ENCODE results near the gene GGN. TPM values are rescaled to one million over a fixed set of nuclear protein-coding genes. Genes with fewer than 3 reads are reported as not detected.
"Not testable (repeated sequence)": the region's sequence is repeated elsewhere in the genome, so short reads cannot be mapped to it uniquely, and the experiment has no call there.

The GGN gene
- total RNA-seq, 1 donor from 2014 or later: 0.26 TPM

DNA sequence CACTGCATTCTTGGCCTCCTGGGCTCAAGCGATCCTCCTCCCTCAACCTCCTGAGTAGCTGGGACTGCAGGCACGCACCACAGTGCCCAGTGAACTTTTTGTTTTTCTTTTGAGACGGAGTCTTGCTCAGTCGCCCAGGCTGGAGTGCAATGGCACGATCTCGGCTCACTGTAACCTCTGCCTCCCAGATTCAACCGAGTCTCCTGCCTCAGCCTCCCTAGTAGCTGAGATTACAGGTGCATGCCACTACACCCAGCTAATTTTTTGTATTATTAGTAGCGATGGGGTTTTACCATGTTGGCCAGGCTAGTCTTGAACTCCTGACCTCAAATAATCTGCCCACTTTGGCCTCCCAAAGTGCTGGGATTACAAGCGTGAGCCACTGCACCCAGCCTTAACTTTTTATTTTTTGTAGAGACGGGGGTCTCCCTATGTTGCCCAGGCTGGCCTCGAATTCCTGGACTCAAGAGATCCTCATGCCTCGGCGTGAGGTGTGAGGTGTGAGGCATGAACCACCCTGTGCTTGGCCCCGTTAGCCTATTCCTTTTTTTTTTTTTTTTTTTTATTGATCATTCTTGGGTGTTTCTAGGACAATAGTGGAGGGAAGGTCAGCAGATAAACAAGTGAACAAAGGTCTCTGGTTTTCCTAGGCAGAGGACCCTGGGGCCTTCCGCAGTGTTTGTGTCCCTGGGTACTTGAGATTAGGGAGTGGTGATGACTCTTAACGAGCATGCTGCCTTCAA, 24.7 kb downstream of the GGN start:
- DNase-seq (ENCODE audit: low read depth in 2 of 2): not testable (repeated sequence)

DNA sequence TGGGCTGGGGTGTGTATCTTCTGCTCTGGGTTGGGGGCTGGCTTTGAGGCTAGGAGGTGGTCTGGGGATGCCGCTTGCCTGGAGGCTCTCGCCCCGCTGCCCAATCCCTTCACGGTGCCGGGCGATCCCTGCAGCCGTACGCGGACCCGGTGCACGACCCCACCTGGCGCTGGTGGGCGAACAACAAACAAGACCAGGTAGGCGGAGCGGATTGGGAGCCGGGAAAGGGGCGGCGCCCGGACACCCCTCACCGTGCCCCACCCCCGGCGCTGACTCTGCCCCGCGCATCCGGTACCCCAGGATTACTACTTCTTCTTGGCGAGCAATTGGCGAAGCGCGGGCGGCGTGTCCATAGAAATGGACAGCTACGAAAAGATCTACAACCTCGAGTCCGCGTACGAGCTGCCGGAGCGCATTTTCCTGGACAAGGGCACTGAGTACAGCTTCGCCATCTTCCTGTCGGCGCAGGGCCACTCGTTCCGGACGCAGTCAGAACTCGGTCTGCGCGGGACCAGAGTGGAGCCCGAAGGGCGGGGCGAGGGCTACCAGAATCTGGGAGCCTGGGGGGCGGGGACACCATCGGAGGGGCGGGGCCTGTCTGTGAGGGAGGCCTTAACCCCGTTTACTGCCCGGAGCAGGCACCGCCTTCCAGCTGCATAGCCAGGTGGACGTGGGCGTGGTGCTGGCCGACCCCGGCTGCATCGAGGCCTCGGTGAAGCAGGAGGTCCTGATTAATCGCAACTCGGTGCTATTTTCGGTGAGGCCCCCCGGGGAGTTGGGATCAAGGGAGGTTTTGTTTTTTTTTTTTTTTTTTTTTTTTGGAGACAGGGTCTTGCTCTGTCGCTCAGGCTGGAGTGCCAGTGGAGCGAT, 25.5 kb downstream of the GGN start:
- peak; percentile 44 to 61 for DNase-seq (ENCODE audit: low read depth in 2 of 2)

DNA sequence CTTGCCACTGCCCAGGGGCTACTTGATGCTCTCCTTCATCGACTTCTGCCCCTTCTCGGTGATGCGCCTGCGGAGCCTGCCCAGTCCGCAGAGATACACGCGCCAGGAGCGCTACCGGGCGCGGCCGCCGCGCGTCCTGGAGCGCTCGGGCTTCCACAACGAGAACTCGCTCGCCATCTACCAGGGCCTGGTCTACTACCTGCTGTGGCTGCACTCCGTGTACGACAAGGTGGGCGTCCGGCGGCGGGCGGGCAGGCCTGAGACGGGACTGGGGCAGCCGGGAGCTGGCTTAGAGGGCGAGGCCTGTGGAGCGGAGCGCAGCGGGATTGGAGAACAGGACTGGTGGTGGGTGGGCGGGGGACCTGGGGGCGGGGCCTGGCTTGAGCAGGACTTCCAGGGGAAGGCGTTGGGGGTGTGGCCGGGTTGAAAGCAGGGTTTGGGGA, 26.2 kb downstream of the GGN start:
- DNase-seq (ENCODE audit: low read depth in 2 of 2): peak; percentile 47 to 82

- DNase-seq (ENCODE audit: low read depth in 2 of 2): no peak
Observed at GRCh38 chr19:38360839-38361631, 26.8 kb downstream of the GGN start.

- no peak for DNase-seq (ENCODE audit: low read depth in 2 of 2)
Observed at GRCh38 chr19:38360351-38360750, 27.5 kb downstream of the GGN start.

DNA sequence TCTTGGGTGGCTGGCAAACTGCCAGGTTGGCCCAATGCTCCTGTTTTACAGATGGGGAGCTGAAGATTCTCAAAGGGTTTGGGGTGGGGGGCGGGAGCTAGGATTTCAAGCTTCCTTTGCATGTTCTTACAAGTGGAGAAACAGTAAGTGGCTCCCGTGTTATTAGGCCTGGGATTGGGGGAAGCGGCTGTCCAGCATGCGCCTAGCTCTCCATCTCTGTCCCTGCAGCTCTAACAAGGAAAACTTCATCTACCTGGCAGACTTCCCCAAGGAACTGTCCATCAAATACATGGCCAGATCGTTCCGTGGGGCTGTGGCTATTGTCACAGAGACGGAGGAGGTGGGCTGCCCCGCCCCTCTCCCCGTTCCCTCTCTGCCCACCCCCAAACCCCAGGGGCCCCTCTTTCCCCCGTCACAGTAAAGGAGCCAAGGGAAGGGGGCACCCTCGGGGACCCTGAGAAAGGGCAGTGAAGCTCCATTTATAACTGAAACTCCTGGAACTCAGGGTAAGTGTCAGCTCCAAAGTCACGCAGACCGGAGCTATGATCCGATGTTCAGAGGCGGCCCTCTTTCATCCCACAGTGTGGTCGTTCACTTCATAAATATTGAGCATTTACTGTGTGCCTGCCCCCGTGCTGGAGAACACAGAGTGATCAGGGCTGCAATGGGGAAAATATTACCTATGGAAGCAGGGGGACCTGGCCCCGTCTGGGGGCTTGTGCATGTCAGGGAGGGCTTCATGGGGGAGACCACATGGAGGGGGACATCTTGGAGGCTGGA, 28.4 kb downstream of the GGN start:
- DNase-seq (ENCODE audit: low read depth in 2 of 2): no peak

DNA sequence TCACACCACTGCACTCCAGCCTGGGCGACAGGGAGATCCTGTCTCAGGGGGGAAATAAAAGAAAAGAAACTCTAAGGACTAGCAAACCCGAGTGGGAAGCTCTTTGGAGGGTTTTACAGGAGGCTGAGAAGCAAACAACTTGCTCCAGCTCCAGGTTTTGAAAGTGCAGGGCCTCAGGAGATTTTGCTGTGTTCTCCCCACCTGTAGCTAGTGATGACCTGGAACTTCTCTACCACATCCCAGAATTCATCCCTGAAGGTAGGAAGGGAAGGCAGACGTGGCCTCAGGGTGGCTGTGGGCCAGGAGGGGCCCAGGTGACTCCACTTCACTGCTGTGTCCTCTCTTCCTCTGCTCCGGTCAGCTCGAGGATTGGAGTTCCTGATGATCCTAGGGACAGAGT, 29.8 kb downstream of the GGN start:
- DNase-seq (ENCODE audit: low read depth in 2 of 2): no peak

DNA sequence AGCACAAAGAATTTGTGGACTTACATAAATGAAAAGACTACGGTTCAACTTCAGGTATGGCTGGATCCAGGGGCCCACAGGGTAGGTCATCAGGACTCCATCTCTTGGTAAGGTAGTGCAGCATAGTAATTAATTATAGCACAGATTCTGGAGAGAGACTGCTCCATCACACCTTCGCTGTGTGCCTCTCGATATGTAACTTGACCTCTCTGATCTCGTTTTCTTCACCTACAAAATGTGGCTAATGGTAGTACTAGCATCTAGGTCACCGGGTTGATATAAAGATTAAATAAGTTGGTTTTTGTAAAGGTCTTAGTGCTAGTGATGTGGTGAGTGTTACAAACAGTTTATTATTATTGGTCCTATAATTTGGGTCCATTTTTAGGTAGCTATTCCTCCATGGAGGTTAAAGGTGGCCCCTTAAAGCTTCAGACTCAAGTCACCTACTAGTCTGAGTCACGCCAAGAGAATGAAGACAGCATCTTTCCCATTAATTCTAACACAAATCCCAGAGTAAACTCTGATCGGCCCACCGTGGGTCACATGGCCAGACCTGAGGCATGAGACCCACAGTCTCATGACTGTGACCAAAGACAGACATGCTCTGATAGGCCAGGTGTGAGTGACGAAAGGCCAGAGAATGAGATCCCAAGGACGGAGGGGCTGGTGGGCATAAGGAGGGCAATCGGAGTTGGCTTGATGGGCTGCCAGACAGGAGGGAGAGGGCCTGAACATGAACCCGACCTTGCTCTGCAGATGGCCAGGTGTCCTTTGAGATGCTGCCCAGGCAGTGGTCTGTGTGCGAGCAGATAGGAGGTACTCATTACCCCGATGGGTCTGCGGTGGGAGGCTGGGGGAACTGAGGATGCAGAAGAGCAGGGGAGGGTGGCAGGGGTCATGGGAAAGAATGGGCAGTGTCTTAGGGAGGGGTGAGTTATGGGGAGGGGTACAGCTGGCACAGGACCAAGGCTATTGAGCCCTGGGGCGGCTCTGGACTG, 31.8 kb downstream of the GGN start:
- DNase-seq (ENCODE audit: low read depth in 2 of 2): no peak

GRCh38 chr19:38352611-38353010, 35.2 kb downstream of the GGN start:
- no peak for DNase-seq (ENCODE audit: low read depth in 2 of 2)

- no peak for DNase-seq (ENCODE audit: low read depth in 2 of 2)
Observed at GRCh38 chr19:38351865-38352395, 35.9 kb downstream of the GGN start.

DNA sequence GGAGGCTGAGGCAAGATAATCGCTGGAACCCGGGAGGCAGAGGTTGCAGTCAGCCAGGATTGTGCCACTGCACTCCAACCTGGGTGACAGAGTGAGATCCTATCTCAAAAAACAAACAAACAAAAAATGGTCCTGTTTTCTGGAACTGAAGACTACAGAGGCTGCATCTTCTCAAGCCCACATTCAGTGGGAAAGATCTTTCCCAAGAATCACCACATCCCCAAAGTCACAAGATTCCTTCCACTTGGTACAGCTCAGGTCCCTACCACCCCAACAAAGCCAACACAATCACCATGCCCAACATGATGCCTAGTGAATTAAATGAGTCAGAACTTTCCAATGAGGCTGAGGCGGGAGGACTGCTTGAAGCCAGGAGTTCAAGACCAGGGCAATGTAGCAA, 37.0 kb downstream of the GGN start:
- no peak for DNase-seq (ENCODE audit: low read depth in 2 of 2)

DNA sequence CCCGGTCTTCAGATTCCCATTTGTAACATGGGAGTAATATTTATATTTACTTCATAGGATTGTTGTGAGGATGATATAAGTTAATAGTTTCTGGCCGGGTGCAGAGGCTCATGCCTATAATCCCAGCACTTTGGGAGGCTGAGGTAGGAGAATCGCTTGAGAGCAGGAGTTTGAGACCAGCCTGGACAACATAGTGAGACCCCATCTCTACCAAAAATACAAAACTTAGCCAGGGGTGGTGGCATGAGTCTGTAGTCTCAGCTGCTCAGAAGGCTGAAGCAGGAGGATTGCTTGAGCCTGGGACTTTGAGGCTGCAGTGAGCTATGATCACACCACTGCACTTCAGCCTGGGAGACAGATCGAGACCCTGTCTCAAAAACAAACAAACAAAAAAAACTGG, 41.0 kb downstream of the GGN start:
- DNase-seq (ENCODE audit: low read depth in 2 of 2): no peak

- DNase-seq (ENCODE audit: low read depth in 2 of 2): no peak
Observed at GRCh38 chr19:38340927-38341326, 46.9 kb downstream of the GGN start.

DNA sequence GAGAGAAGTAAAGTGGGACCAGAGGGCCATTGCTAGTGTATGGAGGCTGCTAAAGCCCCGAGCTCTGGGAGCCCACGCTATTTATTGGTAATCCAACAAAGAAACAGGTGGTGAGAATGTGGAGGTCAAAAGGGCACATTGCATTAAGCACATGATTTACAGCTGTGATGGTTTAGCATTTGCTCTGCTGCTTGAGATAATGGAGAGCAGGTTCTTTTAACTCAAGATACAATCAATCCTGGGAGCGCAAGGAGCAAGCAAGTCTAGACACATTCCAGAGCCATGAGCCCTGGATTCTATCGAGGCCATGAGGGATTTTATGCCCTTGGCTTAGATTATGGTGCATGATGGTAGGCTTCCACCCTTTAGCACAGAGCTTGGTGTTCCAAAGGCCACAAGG, 48.8 kb downstream of the GGN start:
- not testable (repeated sequence) for DNase-seq (ENCODE audit: low read depth in 2 of 2)

DNA sequence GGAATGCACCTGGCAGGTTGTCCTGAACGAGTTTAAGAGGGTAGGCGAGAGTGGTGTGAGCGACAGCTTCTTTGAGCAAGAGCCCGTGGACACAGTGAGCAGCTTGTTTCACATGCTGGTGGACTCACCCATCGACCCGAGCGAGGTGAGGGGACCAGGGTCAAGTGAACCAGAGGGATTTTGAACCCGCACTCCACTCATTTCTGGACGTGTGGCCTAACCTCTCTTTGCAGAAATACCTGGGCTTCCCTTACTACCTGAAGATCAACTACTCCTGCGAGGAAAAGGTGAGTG, 50.5 kb downstream of the GGN start:
- no peak for DNase-seq (ENCODE audit: low read depth in 2 of 2)

DNA sequence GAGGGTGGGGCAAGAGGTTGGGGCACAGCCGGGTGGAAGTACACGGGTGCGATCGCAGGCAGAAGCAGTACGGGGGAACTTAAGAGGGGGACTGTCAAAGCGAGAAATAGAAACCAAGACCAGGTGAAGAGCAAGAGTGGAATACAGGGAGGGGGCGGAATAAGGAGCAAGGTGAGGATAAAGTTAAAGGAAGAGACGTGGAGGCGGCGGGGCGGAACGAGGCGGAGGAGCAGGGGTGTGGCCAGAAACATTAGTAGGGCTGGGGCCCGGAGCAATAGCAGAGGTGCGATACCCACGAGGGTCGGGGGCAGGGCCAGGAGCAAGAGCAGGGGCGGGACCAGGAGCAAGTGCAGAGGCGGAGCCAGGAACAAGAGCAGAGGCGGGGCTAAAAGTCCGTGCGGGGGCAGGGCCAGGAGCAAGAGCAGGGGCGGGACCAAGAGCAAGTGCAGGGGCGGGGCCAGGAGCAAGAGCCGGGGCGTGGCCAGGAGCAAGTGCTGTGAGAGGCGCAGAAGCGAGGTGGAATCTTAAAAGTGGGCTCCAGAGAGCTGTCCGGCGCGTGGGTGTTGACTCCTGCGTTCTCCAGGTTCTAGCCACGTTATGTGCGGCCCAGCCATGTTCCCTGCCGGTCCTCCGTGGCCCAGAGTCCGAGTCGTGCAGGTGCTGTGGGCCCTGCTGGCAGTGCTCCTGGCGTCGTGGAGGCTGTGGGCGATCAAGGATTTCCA, 51.0 kb downstream of the GGN start:
- DNase-seq (ENCODE audit: low read depth in 2 of 2): peak in 1 of 2 donors; percentile 90

DNA sequence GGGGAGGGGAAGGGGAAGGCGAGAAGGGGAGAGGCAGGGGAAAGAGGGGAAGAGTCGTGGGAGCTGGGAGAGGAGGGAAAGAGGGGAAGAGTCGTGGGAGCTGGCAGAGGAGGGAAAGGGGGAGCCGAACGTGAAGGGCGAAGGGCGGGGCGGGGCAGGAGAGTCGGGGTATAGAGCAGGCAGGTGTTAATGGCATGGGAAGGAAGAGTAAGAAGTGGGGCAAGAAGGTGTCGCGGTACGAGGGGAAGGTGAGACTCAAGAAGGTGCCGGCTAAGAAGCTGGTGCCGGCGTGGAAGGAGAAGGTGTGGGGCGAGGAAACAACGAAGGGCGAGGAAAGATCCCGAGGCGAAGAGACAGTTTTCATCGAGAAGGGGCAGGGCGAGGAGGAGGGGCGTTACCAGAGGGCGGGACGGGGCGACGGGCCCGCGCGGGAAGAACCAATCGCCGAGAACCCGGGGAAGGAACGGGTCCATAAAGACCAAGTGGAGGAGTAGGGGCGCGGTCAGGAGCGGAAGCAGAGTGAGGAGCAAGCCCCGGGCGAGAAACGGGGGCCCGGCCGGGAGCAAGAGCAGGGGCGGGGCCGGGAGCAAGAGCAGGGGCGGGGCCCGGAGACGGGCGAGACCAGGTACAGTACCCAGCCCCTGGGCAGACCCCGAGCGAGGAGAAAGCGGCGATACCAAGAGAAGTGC, 51.7 kb downstream of the GGN start:
- peak in 1 of 2 donors; percentile 95 for DNase-seq (ENCODE audit: low read depth in 2 of 2)

Data from dermis microvascular lymphatic vessel endothelial cell (primary cell).